GM23338 (cell line): Measurements from ENCODE around the gene TAF4. TPM values are rescaled to one million over a fixed set of nuclear protein-coding genes. Genes with fewer than 3 reads are reported as not detected.

Source experiments
- ATAC-seq: fragments of 200-7000 bp; cut with Tn5 transposase; 3 replicates; pipeline ENCODE4 v1.9.1; 2020
- DNase-seq: peaks from one replicate; pipeline ENCODE4 v3.0.0-alpha.2; 2015; ENCODE audit warnings: low spot score
- H2AFZ ChIP-seq: fragments of 200-600 bp; sonication (generic); 2 replicates; pipeline ENCODE4 v1.8.0; 2016; ENCODE audit warnings: antibody characterized with exemption, mild to moderate bottlenecking, moderate library complexity
- H3F3A ChIP-seq: fragments of 200-600 bp; sonication (generic); replicated peaks from 2 replicates; pipeline ENCODE4 v1.8.0; 2017; ENCODE audit warnings: antibody characterized with exemption, mixed run types, low read depth
- H3K27ac ChIP-seq: fragments of 200-600 bp; sonication (generic); 2 replicates; pipeline ENCODE4 v1.6.1; 2016; ENCODE audit warnings: low read depth
- H3K27me3 ChIP-seq: fragments of 200-600 bp; sonication (generic); 2 replicates; pipeline ENCODE4 v1.8.0; 2016; ENCODE audit warnings: mild to moderate bottlenecking, mixed run types, moderate library complexity; ENCODE audit not compliant: insufficient read depth
- H3K36me3 ChIP-seq: fragments of 200-600 bp; sonication (generic); 2 replicates; pipeline ENCODE4 v1.8.0; 2016; ENCODE audit warnings: mild to moderate bottlenecking; ENCODE audit not compliant: insufficient read depth
- H3K4me1 ChIP-seq: fragments of 200-600 bp; sonication (generic); 2 replicates; pipeline ENCODE4 v1.8.0; 2016; ENCODE audit warnings: mild to moderate bottlenecking, moderate library complexity; ENCODE audit not compliant: insufficient read depth
- H3K4me2 ChIP-seq: fragments of 200-600 bp; sonication (generic); 2 replicates; pipeline ENCODE4 v1.7.1; 2017; ENCODE audit warnings: mixed run types
- H3K4me3 ChIP-seq: fragments of 200-600 bp; sonication (generic); 2 replicates; pipeline ENCODE4 v1.6.1; 2016; ENCODE audit warnings: mixed run types
- H3K79me2 ChIP-seq: fragments of 200-600 bp; sonication (generic); replicated peaks from 2 replicates; pipeline ENCODE4 v1.8.0; 2017; ENCODE audit warnings: mild to moderate bottlenecking; ENCODE audit not compliant: insufficient read depth
- H3K9me2 ChIP-seq: fragments of 200-600 bp; sonication (generic); 2 replicates; pipeline ENCODE4 v1.8.0; 2017; ENCODE audit not compliant: insufficient read depth
- H4K20me1 ChIP-seq: fragments of 200-600 bp; sonication (generic); replicated peaks from 2 replicates; pipeline ENCODE4 v1.8.0; 2017; ENCODE audit warnings: mild to moderate bottlenecking; ENCODE audit not compliant: insufficient read depth
- H3K27ac Mint-ChIP-seq: 2 replicates; pipeline ENCODE4 v1.8.0; 2020; ENCODE audit warnings: inconsistent platforms, mild to moderate bottlenecking, moderate library complexity, mixed read lengths
- H3K27me3 Mint-ChIP-seq: 3 replicates; pipeline ENCODE4 v1.8.0; 2022; ENCODE audit warnings: low read depth, mild to moderate bottlenecking, moderate library complexity, mixed read lengths, inconsistent platforms; ENCODE audit not compliant: insufficient read depth, poor library complexity
- H3K36me3 Mint-ChIP-seq: 3 replicates; pipeline ENCODE4 v1.8.0; 2021; ENCODE audit warnings: low read depth, mild to moderate bottlenecking, inconsistent platforms, moderate library complexity, mixed read lengths
- H3K4me1 Mint-ChIP-seq: 3 replicates; pipeline ENCODE4 v1.8.0; 2020; ENCODE audit warnings: mild to moderate bottlenecking, inconsistent platforms, mixed read lengths
- H3K4me3 Mint-ChIP-seq: 3 replicates; pipeline ENCODE4 v1.8.0; 2021; ENCODE audit warnings: moderate library complexity, mild to moderate bottlenecking, inconsistent platforms, mixed read lengths
- H3K9me3 Mint-ChIP-seq: 3 replicates; pipeline ENCODE4 v1.8.0; 2020; ENCODE audit warnings: moderate library complexity, mild to moderate bottlenecking, inconsistent platforms, mixed read lengths
- CREB1 ChIP-seq: fragments of 250-450 bp; sonication (Bioruptor Pico); IDR thresholded peaks from 2 replicates; pipeline ENCODE4 v1.5.0; 2020; ENCODE audit warnings: low read depth, mild to moderate bottlenecking, moderate library complexity
- ETS1 ChIP-seq: IDR thresholded peaks from 2 replicates; pipeline ENCODE4 v1.6.1; 2016; ENCODE audit warnings: antibody characterized with exemption
- EZH2 ChIP-seq: fragments of 200-600 bp; sonication (generic); IDR thresholded peaks from one replicate; pipeline ENCODE4 v1.8.0; 2017; ENCODE audit warnings: antibody characterized with exemption, mild to moderate bottlenecking, low read depth; ENCODE audit not compliant: unreplicated experiment
- JUNB ChIP-seq: IDR thresholded peaks from one replicate; pipeline ENCODE4 v1.6.1; 2016; ENCODE audit warnings: antibody characterized with exemption; ENCODE audit not compliant: unreplicated experiment
- NANOG ChIP-seq: IDR thresholded peaks from 2 replicates; pipeline ENCODE4 v1.6.1; 2016; ENCODE audit warnings: antibody characterized with exemption, borderline replicate concordance
- POLR2AphosphoS5 ChIP-seq: IDR thresholded peaks from 2 replicates; pipeline ENCODE4 v1.6.1; 2016; ENCODE audit warnings: antibody characterized with exemption, low read depth
- REST ChIP-seq: IDR thresholded peaks from one replicate; pipeline ENCODE4 v1.6.1; 2018; ENCODE audit warnings: antibody characterized with exemption; ENCODE audit not compliant: unreplicated experiment
- ZNF331 ChIP-seq: fragments of 250-450 bp; sonication (Bioruptor Pico); IDR thresholded peaks from 2 replicates; pipeline ENCODE4 v1.5.0; 2020; ENCODE audit warnings: low read depth, mild to moderate bottlenecking, moderate library complexity
- ZNF462 ChIP-seq: fragments of 250-450 bp; sonication (Bioruptor Pico); IDR thresholded peaks from 2 replicates; pipeline ENCODE4 v1.5.0; 2020; ENCODE audit warnings: mild to moderate bottlenecking, moderate library complexity
- polyA plus RNA-seq: library from polyadenylated mRNA; unstranded; fragments of >200 nt; fragmentation: Nextera tagmentation; extraction: Ambion mirVana; gene quantifications from 2 replicates; pipeline ENCODE4 v1.2.1, GENCODE V29; 2016
- total RNA-seq: library from RNA; depleted of rRNA; stranded (reverse); fragments of >200 nt; shearing (Covaris generic); gene quantifications from 2 replicates; pipeline ENCODE4 v1.2.3, GENCODE V29; 2014

The TAF4 gene
- total and polyA plus RNA-seq, 2 experiments from 2014 or later: 7.2 to 60.0 TPM

GRCh38 chr20:62008643-62009183, 57.0 kb downstream of the TAF4 start:
- peaks cover 21% of the 10 kb centered on the region; the same call in 1 of the 2 replicates for H3K36me3 ChIP-seq
- no peak overlapping the region for H3K4me2 ChIP-seq
- H3K4me3 Mint-ChIP-seq: no peak overlapping the region
- H3K27ac Mint-ChIP-seq: no peak overlapping the region
- no peak for TF ChIP-seq CREB1 (CRISPR knock-in tag)
- TF ChIP-seq NANOG: no peak
- no peak for TF ChIP-seq EZH2
- TF ChIP-seq ZNF331 (CRISPR knock-in tag): no peak
- no peak for TF ChIP-seq ETS1
- TF ChIP-seq REST: no peak
- H3K79me2 ChIP-seq: peaks cover 13% of the 10 kb centered on the region; the same call in 1 of the 2 replicates
- no peaks in the 10 kb centered on the region for H3K9me2 ChIP-seq
- no peak overlapping the region for H3K4me3 ChIP-seq
- no peak overlapping the region for H3K27ac ChIP-seq
- H3K27me3 Mint-ChIP-seq: peaks cover 11% of the 10 kb centered on the region
- peaks cover 54% of the 10 kb centered on the region for H3K36me3 Mint-ChIP-seq
- 0 out of 2 replicates have a peak, but pooled peaks cover 3% of the 10 kb centered on the region for H3F3A ChIP-seq
- no peaks in the 10 kb centered on the region for H3K4me1 ChIP-seq
- ATAC-seq: no peak
- H3K4me1 Mint-ChIP-seq: peaks cover 3% of the 10 kb centered on the region
- no peak overlapping the region for H2AFZ ChIP-seq
- no peak for DNase-seq
- peaks cover 7% of the 10 kb centered on the region for H4K20me1 ChIP-seq
- no peaks in the 10 kb centered on the region for H3K9me3 Mint-ChIP-seq
- no peaks in the 10 kb centered on the region for H3K27me3 ChIP-seq

- H4K20me1 ChIP-seq: peaks cover 3% of the 10 kb centered on the region
- no peak overlapping the region for H2AFZ ChIP-seq
- Mint-ChIP-seq H3K4me3 (no peak overlapping the region), H3K27ac (no peak overlapping the region), H3K36me3 (peaks cover 56% of the 10 kb centered on the region), H3K27me3 (peaks cover 8% of the 10 kb centered on the region), H3K9me3 (no peaks in the 10 kb centered on the region), H3K4me1 (peaks cover 3% of the 10 kb centered on the region)
- peaks cover 16% of the 10 kb centered on the region; the same call in 1 of the 2 replicates for H3K36me3 ChIP-seq
- no peaks in the 10 kb centered on the region for H3K4me1 ChIP-seq
- no peak overlapping the region for H3K27ac ChIP-seq
- H3K9me2 ChIP-seq: no peaks in the 10 kb centered on the region
- no peak overlapping the region for H3K4me3 ChIP-seq
- 0 out of 2 replicates have a peak, but pooled peaks cover 3% of the 10 kb centered on the region for H3F3A ChIP-seq
- no peaks in the 10 kb centered on the region for H3K27me3 ChIP-seq
- H3K79me2 ChIP-seq: peaks cover 13% of the 10 kb centered on the region; the same call in 1 of the 2 replicates
- ATAC-seq (no peak), DNase-seq (no peak)
- H3K4me2 ChIP-seq: no peak overlapping the region
- no peak for TF ChIP-seq ZNF462 (CRISPR knock-in tag)
- TF ChIP-seq JUNB: no peak
- TF ChIP-seq POLR2AphosphoS5: no peak
- no peak for TF ChIP-seq CREB1 (CRISPR knock-in tag)
- no peak for TF ChIP-seq NANOG
These were observed 58.5 kb downstream of the TAF4 start for GRCh38 chr20:62007127-62007647.
